ENCODE measurements around the gene MYBPC1. TPM values are rescaled to one million over a fixed set of nuclear protein-coding genes. Genes with fewer than 3 reads are reported as not detected.

The MYBPC1 gene
- total RNA-seq, 1 experiment from 2014 or later: 0.70 TPM

- intact Hi-C loops (cut with micrococcal nuclease): no loop called here
- no peak for TF ChIP-seq CTCF (IDR thresholded peaks at IDR 0.05; ENCODE audit: unreplicated experiment)
- CTCF ChIA-PET: interaction anchor here (0.7 kb wide), 1 partner anchor 54 kb away, joined by 3 read pairs; no protein-coding TSS in a partner anchor
- POLR2A ChIA-PET: no interaction called here
- H3K36me3 Mint-ChIP-seq (ENCODE audit: insufficient read depth, unreplicated experiment): peaks cover 51% of the 10 kb centered on the region
- peaks cover 5% of the 10 kb centered on the region for H3K4me1 Mint-ChIP-seq (ENCODE audit: insufficient read depth, unreplicated experiment)
- H3K27me3 Mint-ChIP-seq (ENCODE audit: insufficient read depth, unreplicated experiment): no peaks in the 10 kb centered on the region
- no peak overlapping the region for H3K27ac Mint-ChIP-seq (ENCODE audit: low read depth, unreplicated experiment)
- no peak for DNase-seq (ENCODE audit: unreplicated experiment)
- no peaks in the 10 kb centered on the region for H3K9me3 Mint-ChIP-seq (ENCODE audit: unreplicated experiment)
- no peak overlapping the region for H3K4me3 Mint-ChIP-seq (ENCODE audit: unreplicated experiment)
- no TSS peak for BruUV-seq (replicated peaks)
Observed at GRCh38 chr12:101719566-101719965, 124.8 kb downstream of the MYBPC1 start.

- no peak for DNase-seq (ENCODE audit: unreplicated experiment)
- no peak for TF ChIP-seq CTCF (IDR thresholded peaks at IDR 0.05; ENCODE audit: unreplicated experiment)
- Mint-ChIP-seq H3K36me3 (ENCODE audit: insufficient read depth, unreplicated experiment) (peaks cover 56% of the 10 kb centered on the region), H3K27ac (ENCODE audit: low read depth, unreplicated experiment) (no peak overlapping the region), H3K9me3 (ENCODE audit: unreplicated experiment) (no peaks in the 10 kb centered on the region), H3K4me1 (ENCODE audit: insufficient read depth, unreplicated experiment) (peaks cover 5% of the 10 kb centered on the region), H3K27me3 (ENCODE audit: insufficient read depth, unreplicated experiment) (no peaks in the 10 kb centered on the region), H3K4me3 (ENCODE audit: unreplicated experiment) (no peak overlapping the region)
- no TSS peak for BruUV-seq (replicated peaks)
- ChIA-PET POLR2A (no interaction called here), CTCF (no interaction called here)
- intact Hi-C loops (cut with micrococcal nuclease): no loop called here
Observed at GRCh38 chr12:101720118-101720517, 125.3 kb downstream of the MYBPC1 start.

- H3K36me3 Mint-ChIP-seq (ENCODE audit: insufficient read depth, unreplicated experiment): peaks cover 69% of the 10 kb centered on the region
Observed at GRCh38 chr12:101722392-101722791, 127.6 kb downstream of the MYBPC1 start.

GRCh38 chr12:101727098-101727497 lies 132.3 kb downstream of the MYBPC1 start:
- DNase-seq (ENCODE audit: unreplicated experiment): no peak
- Mint-ChIP-seq H3K36me3 (ENCODE audit: insufficient read depth, unreplicated experiment) (peaks cover 56% of the 10 kb centered on the region), H3K4me3 (ENCODE audit: unreplicated experiment) (no peak overlapping the region), H3K4me1 (ENCODE audit: insufficient read depth, unreplicated experiment) (no peaks in the 10 kb centered on the region), H3K27ac (ENCODE audit: low read depth, unreplicated experiment) (no peak overlapping the region), H3K9me3 (ENCODE audit: unreplicated experiment) (no peaks in the 10 kb centered on the region), H3K27me3 (ENCODE audit: insufficient read depth, unreplicated experiment) (no peaks in the 10 kb centered on the region)
- CTCF ChIA-PET: no interaction called here
- BruUV-seq (replicated peaks): no TSS peak
- POLR2A ChIA-PET: no interaction called here
- no peak for TF ChIP-seq CTCF (IDR thresholded peaks at IDR 0.05; ENCODE audit: unreplicated experiment)
- intact Hi-C loops (cut with micrococcal nuclease): no loop called here

More at GRCh38 chr12:101722392-101722791, 127.6 kb downstream of the MYBPC1 start:
- ChIA-PET POLR2A (interaction anchor here (1.2 kb wide), 1 partner anchor 24 kb away, joined by 3 read pairs; no protein-coding TSS in a partner anchor), CTCF (interaction anchor here (1.2 kb wide), 1 partner anchor 151 kb away, joined by 3 read pairs; no protein-coding TSS in a partner anchor)
- no peak for DNase-seq (ENCODE audit: unreplicated experiment)
- Mint-ChIP-seq H3K9me3 (ENCODE audit: unreplicated experiment) (no peaks in the 10 kb centered on the region), H3K4me1 (ENCODE audit: insufficient read depth, unreplicated experiment) (no peaks in the 10 kb centered on the region), H3K27me3 (ENCODE audit: insufficient read depth, unreplicated experiment) (no peaks in the 10 kb centered on the region), H3K27ac (ENCODE audit: low read depth, unreplicated experiment) (no peak overlapping the region), H3K4me3 (ENCODE audit: unreplicated experiment) (no peak overlapping the region)
- no peak for TF ChIP-seq CTCF (IDR thresholded peaks at IDR 0.05; ENCODE audit: unreplicated experiment)
- intact Hi-C loops (cut with micrococcal nuclease): no loop called here
- no TSS peak for BruUV-seq (replicated peaks)

Data from MCF 10A (cell line).